Measurements from ENCODE around the gene SHISA8.

- TF ChIP-seq POLR2A (IDR thresholded peaks at IDR 0.05; ENCODE audit: low read depth, low read length) = peak; percentile 60
- no peak for TF ChIP-seq RAD21 (IDR thresholded peaks at IDR 0.05; ENCODE audit: insufficient read depth, low read depth, low read length)
- TF ChIP-seq EZH2 (IDR thresholded peaks at IDR 0.05; ENCODE audit: borderline replicate concordance, control insufficient read depth, low read depth, low read length) = no peak
- no peak for TF ChIP-seq CTCF (IDR thresholded peaks at IDR 0.05 in 2 of 3, conservative IDR thresholded peaks at IDR 0.05 in 1 of 3; ENCODE audit: control insufficient read depth in 2 of 3, extremely low read depth in 1 of 3, insufficient read depth in 1 of 3, low read depth in 3 of 3, low read length in 3 of 3)
- TF ChIP-seq SP1 (IDR thresholded peaks at IDR 0.05; ENCODE audit: low read depth, low read length) = no peak
- no peak for TF ChIP-seq EP300 (IDR thresholded peaks at IDR 0.05; ENCODE audit: borderline replicate concordance in 1 of 2, control insufficient read depth in 1 of 2, low read depth in 2 of 2, low read length in 2 of 2)
- TF ChIP-seq BCLAF1 (IDR thresholded peaks at IDR 0.05) = no peak
Observed at GRCh38 chr22:41915035-41915785, at the start of gene SHISA8.
